NB4 (cell line): ENCODE data around the gene CCDC73.

ENCODE experiments used
- DNase-seq: peaks from one replicate; pipeline ENCODE4 v3.0.0; 2010; ENCODE audit warnings: low read depth
- H3K4me3 ChIP-seq: one replicate; pipeline ENCODE4 v1.5.1; 2011; ENCODE audit warnings: mild to moderate bottlenecking, low read depth, low read length, moderate library complexity
- CTCF ChIP-seq: IDR thresholded peaks from one replicate; pipeline ENCODE4 v1.5.1; 2012; ENCODE audit warnings: low read depth, low read length
- MYC ChIP-seq: IDR thresholded peaks from 2 replicates; pipeline ENCODE4 v1.6.1; 2011; ENCODE audit warnings: low read depth, low read length
- POLR2A ChIP-seq: IDR thresholded peaks from 2 replicates; pipeline ENCODE4 v1.6.1; 2011; ENCODE audit warnings: mild to moderate bottlenecking; ENCODE audit not compliant: insufficient read length; ENCODE audit errors: extremely low read depth
- TF ChIP-seq, protein P1 (sequence below): IDR thresholded peaks from 2 replicates; pipeline ENCODE4 v1.6.1; 2011; ENCODE audit warnings: low read depth, low read length

The CCDC73 gene

DNA sequence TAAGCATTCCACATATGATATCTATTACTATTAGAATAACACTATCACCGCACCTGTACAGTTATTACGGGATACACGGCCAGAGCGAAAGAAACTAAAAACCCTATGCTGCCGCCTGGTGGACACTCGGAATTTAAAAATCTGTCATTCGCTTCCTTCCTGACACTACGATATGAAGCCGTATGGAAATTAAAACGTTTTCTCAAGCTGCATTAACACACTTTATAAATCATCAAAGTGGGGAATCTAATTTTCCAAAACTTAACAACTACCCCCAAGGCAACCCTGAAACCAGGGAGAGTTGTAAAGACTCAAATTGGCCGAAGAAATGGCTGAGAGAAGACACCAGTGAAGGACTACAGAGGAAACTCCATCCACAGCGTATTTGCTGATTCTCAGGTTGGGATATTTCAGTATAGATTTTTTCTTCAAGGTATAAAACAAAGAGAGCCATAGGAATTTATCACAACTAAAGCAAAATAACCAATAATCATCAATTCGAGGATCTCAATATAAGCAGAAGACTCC is 1.4 kb downstream of the CCDC73 start:
- no peak overlapping the region for H3K4me3 ChIP-seq
- peak; percentile 60 for DNase-seq
- TF ChIP-seq, protein P1, sequence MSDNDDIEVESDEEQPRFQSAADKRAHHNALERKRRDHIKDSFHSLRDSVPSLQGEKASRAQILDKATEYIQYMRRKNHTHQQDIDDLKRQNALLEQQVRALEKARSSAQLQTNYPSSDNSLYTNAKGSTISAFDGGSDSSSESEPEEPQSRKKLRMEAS = no peak
- TF ChIP-seq MYC (no peak), CTCF (peak; percentile 62)

DNA sequence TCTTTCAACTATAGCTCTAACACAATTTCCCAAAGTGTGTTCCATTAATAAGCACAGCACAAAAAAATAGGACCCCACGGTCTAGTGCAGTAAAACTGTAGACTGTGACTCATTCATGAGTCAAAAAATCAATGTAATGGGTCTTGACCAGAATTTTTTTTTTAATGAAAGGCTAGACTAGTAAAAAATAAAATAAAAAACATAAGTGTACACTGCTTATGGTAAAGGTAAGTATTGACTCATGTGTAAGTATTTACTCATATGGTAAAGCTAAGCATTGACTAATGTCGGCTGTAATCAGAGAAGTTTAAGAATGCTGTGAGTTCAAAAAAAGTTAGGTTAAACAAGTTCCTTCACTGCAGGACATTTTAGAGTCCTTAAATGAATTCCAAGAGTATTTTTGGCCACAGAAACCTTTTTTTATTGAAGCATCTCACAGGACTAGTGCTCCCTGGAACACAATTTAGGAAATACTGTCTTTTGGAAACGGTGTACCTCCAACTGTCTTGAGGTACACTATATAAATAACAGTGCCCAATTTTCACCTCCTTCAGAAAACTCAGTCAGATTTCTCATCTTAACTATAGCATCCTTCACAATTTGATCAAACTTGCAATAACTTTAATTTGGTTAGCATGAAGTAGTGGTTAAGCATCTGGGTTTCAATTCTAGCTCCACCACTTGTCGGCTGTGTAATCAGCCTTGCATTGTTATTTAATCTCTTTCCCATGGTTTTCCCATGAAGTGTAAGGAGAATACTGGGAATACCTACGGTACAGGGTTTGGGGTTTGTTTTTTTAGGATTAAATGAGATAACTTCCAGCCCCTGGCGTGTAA is 2.1 kb downstream of the CCDC73 start:
- H3K4me3 ChIP-seq = no peak overlapping the region
- DNase-seq = no peak
- TF ChIP-seq, protein P1 = no peak
- no peak for TF ChIP-seq CTCF
- no peak for TF ChIP-seq POLR2A
- TF ChIP-seq MYC = no peak

DNA sequence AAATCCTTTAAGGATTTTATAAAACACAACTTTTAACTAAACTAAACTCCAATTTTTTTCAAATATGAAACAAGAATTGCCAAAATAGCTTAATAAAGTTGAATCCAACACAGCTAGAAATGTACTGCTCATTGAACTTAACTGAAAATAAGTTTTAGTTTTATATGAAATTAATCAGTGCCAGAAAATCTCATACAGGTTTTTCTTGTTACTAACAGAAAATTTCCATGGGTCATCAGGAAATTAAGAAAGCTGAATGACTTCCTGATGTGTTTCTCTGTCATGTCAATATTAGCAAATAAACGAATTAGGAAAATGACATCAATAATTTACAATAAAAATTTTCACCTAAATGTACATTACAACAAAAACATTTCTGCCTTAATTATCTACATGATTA is 3.5 kb downstream of the CCDC73 start:
- no peak overlapping the region for H3K4me3 ChIP-seq
- TF ChIP-seq POLR2A (no peak), CTCF (no peak), MYC (no peak)
- TF ChIP-seq, protein P1 = no peak
- DNase-seq = no peak

DNA sequence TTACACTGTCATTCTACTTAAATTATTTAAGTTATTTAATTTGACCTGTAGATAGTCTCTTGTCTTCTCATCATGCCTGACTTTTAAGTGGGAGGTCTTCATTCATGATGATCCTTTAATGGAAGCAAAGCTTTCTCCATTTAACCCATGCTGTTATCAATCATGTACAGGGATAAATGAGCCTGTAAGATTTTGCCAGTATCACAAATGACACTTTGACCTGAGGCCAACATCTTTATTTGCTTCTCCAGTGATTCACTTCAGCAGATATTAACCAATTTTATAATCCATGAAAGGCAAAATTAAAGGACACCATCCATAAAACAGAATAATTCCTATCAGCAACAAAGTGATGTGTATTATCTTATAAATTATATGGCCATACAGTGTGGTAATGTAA is 7.7 kb downstream of the CCDC73 start:
- no peak overlapping the region for H3K4me3 ChIP-seq
- no peak for TF ChIP-seq CTCF
- TF ChIP-seq POLR2A = no peak
- TF ChIP-seq MYC = no peak
- TF ChIP-seq, protein P1 = no peak
- no peak for DNase-seq

DNA sequence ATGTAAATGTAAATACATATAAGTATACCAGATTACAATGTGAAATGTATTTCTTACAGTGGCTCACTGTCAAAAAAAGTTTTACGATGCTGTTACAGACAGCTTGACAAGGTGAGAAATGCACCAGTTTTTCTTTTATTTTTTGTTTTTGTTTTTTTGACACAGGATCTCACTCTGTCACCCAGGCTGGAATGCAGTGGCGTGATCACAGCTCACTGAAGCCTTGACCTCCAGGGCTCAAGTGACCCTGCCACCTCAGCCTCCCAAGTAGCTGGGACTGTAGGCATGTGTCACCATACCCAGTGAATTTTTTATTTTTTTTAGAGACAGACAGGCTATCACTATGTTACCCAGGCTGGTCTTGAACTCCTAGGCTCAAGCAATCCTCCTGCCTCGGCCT is 9.2 kb downstream of the CCDC73 start:
- no peak overlapping the region for H3K4me3 ChIP-seq
- no peak for DNase-seq
- TF ChIP-seq CTCF (no peak), POLR2A (no peak), MYC (no peak)
- TF ChIP-seq, protein P1 = no peak
